ENCODE data around the gene ARID2.

DNA sequence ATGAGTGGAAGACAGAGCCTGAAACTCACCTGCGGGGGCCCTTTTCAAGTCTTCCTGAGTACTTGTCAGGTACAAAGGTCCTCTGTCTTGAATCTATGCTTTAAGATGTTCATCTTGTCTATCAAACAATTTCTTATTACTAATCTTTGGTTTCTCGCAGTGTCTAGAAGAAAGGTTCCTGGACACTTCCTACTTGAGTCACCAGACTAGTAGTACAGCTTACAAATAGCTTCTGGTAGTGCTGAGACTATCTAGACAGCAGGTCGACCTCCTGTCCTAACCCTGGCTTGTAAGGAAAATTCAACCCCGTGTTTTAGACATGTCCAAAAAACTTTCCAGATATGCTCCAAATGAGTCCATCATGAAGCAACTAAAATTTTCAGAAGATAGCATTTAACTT is 11.2 kb upstream of the ARID2 start:
- TF ChIP-seq POLR2A (IDR thresholded peaks at IDR 0.05) (no peak), POLR2AphosphoS5 (IDR thresholded peaks at IDR 0.05) (no peak)
- TF ChIP-seq, protein P1, sequence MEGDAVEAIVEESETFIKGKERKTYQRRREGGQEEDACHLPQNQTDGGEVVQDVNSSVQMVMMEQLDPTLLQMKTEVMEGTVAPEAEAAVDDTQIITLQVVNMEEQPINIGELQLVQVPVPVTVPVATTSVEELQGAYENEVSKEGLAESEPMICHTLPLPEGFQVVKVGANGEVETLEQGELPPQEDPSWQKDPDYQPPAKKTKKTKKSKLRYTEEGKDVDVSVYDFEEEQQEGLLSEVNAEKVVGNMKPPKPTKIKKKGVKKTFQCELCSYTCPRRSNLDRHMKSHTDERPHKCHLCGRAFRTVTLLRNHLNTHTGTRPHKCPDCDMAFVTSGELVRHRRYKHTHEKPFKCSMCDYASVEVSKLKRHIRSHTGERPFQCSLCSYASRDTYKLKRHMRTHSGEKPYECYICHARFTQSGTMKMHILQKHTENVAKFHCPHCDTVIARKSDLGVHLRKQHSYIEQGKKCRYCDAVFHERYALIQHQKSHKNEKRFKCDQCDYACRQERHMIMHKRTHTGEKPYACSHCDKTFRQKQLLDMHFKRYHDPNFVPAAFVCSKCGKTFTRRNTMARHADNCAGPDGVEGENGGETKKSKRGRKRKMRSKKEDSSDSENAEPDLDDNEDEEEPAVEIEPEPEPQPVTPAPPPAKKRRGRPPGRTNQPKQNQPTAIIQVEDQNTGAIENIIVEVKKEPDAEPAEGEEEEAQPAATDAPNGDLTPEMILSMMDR (IDR thresholded peaks at IDR 0.05), result no peak
